ENCODE measurements around the gene WWC2. TPM values are rescaled to one million over a fixed set of nuclear protein-coding genes. Genes with fewer than 3 reads are reported as not detected.

The WWC2 gene
- total and polyA plus RNA-seq, 2 experiments from 2014 or later, result 18.8 to 30.2 TPM

- TF ChIP-seq CTCF (IDR thresholded peaks at IDR 0.05; ENCODE audit: low read depth, low read length), result no peak
- Histone ChIP-seq H3K4me3 (no peak overlapping the region), H3K36me3 (peaks cover 6% of the 10 kb centered on the region), H3K27ac (no peak overlapping the region), H3K9me3 (ENCODE audit: low read depth) (no peaks in the 10 kb centered on the region), H3K27me3 (no peaks in the 10 kb centered on the region), H3K4me1 (ENCODE audit: low read depth) (no peaks in the 10 kb centered on the region)
- DNase-seq (ENCODE audit: low read depth in 1 of 2, low spot score in 1 of 2), result no peak
Measured at GRCh38 chr4:183314806-183315205, 215.7 kb downstream of the WWC2 start.

GRCh38 chr4:183318656-183319055 lies 219.6 kb downstream of the WWC2 start:
- no peaks in the 10 kb centered on the region for H3K9me3 ChIP-seq (ENCODE audit: low read depth)
- H3K36me3 ChIP-seq, result no peaks in the 10 kb centered on the region
- TF ChIP-seq CTCF (IDR thresholded peaks at IDR 0.05; ENCODE audit: low read depth, low read length), result no peak
- H3K27me3 ChIP-seq, result no peaks in the 10 kb centered on the region
- H3K27ac ChIP-seq, result no peak overlapping the region
- H3K4me3 ChIP-seq, result no peak overlapping the region
- no peak for DNase-seq (ENCODE audit: low read depth in 1 of 2, low spot score in 1 of 2)
- H3K4me1 ChIP-seq (ENCODE audit: low read depth), result no peaks in the 10 kb centered on the region

GRCh38 chr4:183320211-183321059 lies 221.4 kb downstream of the WWC2 start, which contains the start of gene CLDN22:
Gene CLDN22, minus strand, starts transcription at chr4:183320276. Its CDS starts 58 bp downstream, at chr4:183320218.
- H3K4me1 ChIP-seq (ENCODE audit: low read depth), result no peaks in the 10 kb centered on the region
- H3K27me3 ChIP-seq, result no peaks in the 10 kb centered on the region
- H3K9me3 ChIP-seq (ENCODE audit: low read depth), result no peaks in the 10 kb centered on the region
- no peak within 1 kb of the TSS for H3K27ac ChIP-seq
- H3K36me3 ChIP-seq, result no peaks in the 10 kb centered on the region
- no peak for TF ChIP-seq CTCF (IDR thresholded peaks at IDR 0.05; ENCODE audit: low read depth, low read length)
- H3K4me3 ChIP-seq, result no peak within 1 kb of the TSS
- DNase-seq (ENCODE audit: low read depth in 1 of 2, low spot score in 1 of 2), result no peak

- no peaks in the 10 kb centered on the region for H3K9me3 ChIP-seq (ENCODE audit: low read depth)
- no peak for TF ChIP-seq CTCF (IDR thresholded peaks at IDR 0.05; ENCODE audit: low read depth, low read length)
- H3K27me3 ChIP-seq, result no peaks in the 10 kb centered on the region
- no peak overlapping the region for H3K4me3 ChIP-seq
- DNase-seq (ENCODE audit: low read depth in 1 of 2, low spot score in 1 of 2), result no peak
- no peaks in the 10 kb centered on the region for H3K36me3 ChIP-seq
- no peak overlapping the region for H3K27ac ChIP-seq
- H3K4me1 ChIP-seq (ENCODE audit: low read depth), result no peaks in the 10 kb centered on the region
Measured at GRCh38 chr4:183321079-183321478, 222.0 kb downstream of the WWC2 start.

- no peak overlapping the region for H3K27ac ChIP-seq
- no peak overlapping the region for H3K4me3 ChIP-seq
- H3K27me3 ChIP-seq, result no peaks in the 10 kb centered on the region
- H3K36me3 ChIP-seq, result no peaks in the 10 kb centered on the region
- H3K4me1 ChIP-seq (ENCODE audit: low read depth), result no peaks in the 10 kb centered on the region
- TF ChIP-seq CTCF (IDR thresholded peaks at IDR 0.05; ENCODE audit: low read depth, low read length), result no peak
- no peak for DNase-seq (ENCODE audit: low read depth in 1 of 2, low spot score in 1 of 2)
- H3K9me3 ChIP-seq (ENCODE audit: low read depth), result no peaks in the 10 kb centered on the region
Measured at GRCh38 chr4:183321516-183321915, 222.5 kb downstream of the WWC2 start.

All from cardiac muscle cell (in vitro differentiated cells and primary cell).